Astrocyte of the spinal cord (primary cell): ENCODE data around the gene HSF5.
A peak's percentile ranks its signal among the peaks of the same experiment; 100 is the strongest.

Experiments used
- DNase-seq: peaks from one replicate; pipeline ENCODE4 v3.0.0; 2011; ENCODE audit warnings: low read depth, low spot score
- H3K4me3 ChIP-seq: 2 replicates; pipeline ENCODE4 v1.5.1; 2011; ENCODE audit warnings: low read depth, mild to moderate bottlenecking, low read length, moderate library complexity
- in situ Hi-C: cut with HindIII; loops from 2 replicates; pipeline ENCODE4 v1.10.0; 2017; ENCODE audit warnings: low sequenced_read_pairs
- TF ChIP-seq, protein P1 (sequence below): IDR thresholded peaks from 2 replicates; pipeline ENCODE4 v1.5.1; 2012; ENCODE audit warnings: low read depth, mild to moderate bottlenecking, low read length, inconsistent platforms

Gene HSF5

DNA sequence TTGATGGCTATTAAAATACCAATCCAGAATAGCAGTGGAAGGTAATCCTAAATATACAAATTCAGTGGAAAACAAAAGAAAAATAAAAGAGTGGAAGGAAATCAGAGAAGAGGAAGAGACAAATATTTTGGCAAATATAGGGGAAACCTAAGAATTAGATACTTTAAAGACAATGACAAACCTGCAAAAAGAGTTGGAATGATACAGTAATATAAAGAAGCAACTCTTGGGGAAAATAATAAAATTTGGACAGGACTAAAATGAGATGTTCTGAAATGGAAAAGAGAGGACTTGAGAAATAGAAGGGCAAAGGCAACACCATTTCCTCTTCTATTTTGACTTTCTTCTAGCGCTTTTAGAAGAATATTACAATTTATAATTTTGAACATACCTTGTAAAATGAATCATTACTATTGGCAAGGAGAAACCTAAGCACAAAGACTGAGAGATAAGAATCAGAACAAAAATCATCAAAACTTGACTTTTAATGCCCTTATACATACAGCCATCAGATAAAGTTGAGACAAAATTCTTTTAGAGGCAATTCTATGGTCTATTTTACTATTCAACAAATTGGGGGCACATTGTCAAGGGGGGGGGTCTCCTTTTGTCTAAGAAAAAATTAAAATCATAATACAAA is 76.0 kb downstream of the HSF5 start:
- no peak for DNase-seq
- TF ChIP-seq, protein P1, sequence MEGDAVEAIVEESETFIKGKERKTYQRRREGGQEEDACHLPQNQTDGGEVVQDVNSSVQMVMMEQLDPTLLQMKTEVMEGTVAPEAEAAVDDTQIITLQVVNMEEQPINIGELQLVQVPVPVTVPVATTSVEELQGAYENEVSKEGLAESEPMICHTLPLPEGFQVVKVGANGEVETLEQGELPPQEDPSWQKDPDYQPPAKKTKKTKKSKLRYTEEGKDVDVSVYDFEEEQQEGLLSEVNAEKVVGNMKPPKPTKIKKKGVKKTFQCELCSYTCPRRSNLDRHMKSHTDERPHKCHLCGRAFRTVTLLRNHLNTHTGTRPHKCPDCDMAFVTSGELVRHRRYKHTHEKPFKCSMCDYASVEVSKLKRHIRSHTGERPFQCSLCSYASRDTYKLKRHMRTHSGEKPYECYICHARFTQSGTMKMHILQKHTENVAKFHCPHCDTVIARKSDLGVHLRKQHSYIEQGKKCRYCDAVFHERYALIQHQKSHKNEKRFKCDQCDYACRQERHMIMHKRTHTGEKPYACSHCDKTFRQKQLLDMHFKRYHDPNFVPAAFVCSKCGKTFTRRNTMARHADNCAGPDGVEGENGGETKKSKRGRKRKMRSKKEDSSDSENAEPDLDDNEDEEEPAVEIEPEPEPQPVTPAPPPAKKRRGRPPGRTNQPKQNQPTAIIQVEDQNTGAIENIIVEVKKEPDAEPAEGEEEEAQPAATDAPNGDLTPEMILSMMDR, result no peak
- in situ Hi-C loops, result no loop called here
- no peak overlapping the region for H3K4me3 ChIP-seq

DNA sequence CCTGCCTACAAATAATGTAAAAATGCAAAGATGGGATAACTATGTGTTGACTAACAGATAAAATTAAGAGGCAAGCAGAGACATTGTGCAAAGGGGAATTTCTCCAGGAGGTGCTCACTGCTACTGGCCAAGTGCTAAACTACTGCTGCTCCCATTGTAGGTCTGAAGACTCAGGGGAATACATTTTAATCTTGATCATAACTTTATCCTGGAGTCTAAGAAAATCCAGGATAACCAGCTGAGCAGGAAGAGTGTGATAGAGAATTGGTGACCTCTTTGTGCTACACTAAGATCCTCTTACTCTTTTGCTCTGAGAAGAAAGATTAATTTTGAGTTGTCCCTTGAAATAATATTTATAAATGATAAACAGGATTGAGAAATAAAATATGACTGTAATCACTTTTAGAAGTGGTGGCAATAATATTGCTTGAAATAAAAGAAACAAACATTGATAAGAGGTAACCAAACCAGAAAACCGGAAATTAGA is 76.8 kb downstream of the HSF5 start:
- in situ Hi-C loops, result no loop called here
- no peak for DNase-seq
- TF ChIP-seq, protein P1, result no peak
- no peak overlapping the region for H3K4me3 ChIP-seq

DNA sequence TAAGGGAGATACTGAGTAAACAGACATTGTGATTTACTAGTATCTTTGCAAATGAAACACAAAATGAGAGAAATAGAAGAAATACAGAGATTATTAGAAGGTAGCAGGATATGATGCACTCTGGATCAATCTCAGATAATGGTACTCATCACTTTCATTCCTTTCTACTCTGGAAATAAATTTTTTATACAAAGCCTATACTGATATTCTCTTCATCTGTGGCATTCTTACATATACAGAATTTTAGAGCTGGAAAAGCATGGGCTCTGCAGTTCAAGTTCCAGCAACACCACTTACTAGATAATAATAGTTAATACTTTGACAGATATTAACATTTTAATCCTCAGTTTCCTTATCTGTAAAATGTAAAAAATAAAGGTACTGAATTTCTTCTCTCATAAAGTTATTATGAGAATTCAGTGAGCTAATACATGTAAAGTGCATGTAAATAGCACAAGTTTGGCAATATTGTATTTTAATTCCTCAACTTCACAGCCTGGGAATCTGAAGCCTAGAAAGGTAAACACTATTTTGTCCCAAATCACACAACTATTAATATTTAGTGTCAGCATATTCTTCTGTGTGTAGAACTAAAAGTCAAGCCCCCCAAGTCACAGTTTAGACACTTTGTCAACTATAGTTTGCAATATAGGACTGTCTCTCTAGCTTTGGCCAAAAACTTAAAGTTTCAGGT is 77.3 kb downstream of the HSF5 start:
- in situ Hi-C loops, result no loop called here
- DNase-seq, result no peak
- TF ChIP-seq, protein P1, result no peak
- no peak overlapping the region for H3K4me3 ChIP-seq

DNA sequence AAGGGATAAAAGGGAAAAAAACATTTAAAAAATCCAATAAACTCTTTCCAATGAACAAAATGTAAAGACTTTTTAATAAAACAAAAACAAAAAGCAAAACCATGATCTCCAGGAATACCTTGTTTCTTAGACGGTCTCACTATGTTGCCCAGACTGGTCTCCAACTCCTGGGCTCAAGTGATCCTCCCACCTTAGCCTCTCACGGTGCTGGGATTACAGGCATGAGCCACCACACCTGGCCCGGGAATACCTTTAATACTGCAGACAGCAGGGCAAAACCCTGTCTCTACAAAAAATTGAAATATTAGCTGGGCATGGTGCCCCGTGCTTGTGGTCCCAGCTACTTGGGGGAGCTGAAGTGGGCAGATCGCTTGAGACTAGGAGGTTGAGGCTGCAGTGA is 78.8 kb downstream of the HSF5 start:
- TF ChIP-seq, protein P1, result no peak
- no peak overlapping the region for H3K4me3 ChIP-seq
- in situ Hi-C loops, result no loop called here
- DNase-seq, result no peak

DNA sequence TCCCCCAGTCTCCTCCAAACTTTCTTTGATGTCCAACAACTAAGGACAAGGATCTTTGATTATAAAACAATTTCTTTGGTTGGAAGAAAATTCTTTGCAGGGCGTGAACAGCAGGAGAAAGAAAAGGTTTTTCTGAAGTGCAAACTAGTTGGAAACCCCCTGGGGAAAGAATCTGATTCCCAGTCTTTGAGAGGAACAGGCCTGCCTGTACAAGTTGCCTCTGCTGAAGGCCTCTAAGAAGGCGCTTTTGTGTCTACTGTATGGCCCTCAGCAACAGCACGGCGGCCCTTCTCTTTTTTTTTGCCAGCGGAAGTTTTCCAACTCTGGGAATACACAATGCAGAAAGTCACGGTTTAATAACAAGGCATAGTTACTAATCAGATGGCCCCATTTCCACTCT is 84.9 kb downstream of the HSF5 start:
- no peak for DNase-seq
- TF ChIP-seq, protein P1, result no peak
- in situ Hi-C loops, result no loop called here
- H3K4me3 ChIP-seq, result no peak overlapping the region

DNA sequence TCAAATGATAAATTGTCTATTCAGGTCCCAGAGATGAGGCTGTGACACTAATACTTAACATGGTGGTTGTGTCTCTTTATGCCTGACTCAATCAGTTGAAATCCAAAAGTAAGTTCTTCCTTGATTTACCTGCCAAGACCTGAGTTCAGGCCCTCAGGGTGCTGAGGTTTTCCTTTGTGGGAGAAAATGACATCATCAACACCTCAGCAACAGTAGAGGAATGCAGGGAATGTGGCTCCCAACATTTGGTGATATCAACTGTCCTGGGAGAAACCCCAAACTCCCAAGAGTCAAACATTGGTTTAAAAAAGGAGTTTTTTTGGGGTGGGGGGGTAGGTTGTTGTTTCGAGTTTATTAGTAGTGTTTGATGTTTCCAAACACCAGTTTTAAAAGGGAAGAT is 85.5 kb downstream of the HSF5 start:
- in situ Hi-C loops, result no loop called here
- DNase-seq, result peak; percentile 22
- no peak overlapping the region for H3K4me3 ChIP-seq
- TF ChIP-seq, protein P1, result no peak
